HG03469 (cell line): ENCODE data around the gene TBX5.
"Not testable (repeated sequence)": the region's sequence is repeated elsewhere in the genome, so short reads cannot be mapped to it uniquely, and the experiment has no call there.

Experiments
- ATAC-seq: cut with Tn5 transposase; IDR thresholded peaks from one replicate; pipeline ENCODE4 v1.9.1; 2021; ENCODE audit warnings: mild to moderate bottlenecking, moderate library complexity, moderate number of reproducible peaks; ENCODE audit not compliant: unreplicated experiment

The TBX5 gene

DNA sequence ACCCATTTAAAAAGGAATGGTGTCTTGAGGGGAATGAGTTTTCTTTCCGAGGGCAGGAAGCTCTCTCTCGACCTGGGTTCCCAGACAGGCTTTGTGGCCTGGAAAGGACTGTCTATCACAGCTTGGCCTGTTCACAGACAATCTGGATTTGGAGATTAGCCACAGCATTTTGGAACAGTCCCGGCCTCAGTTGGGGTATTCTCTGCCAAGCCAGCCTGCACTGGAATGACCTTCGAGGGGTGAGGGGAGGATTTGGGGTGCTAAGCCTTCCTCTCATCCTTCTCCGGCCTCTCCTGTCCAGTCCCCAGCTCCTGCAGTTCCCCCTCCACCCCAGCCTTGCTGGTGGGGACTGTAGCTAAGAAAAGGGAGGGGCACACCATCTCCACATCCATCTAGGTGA, 13.0 kb downstream of the TBX5 start:
- no peak for ATAC-seq

DNA sequence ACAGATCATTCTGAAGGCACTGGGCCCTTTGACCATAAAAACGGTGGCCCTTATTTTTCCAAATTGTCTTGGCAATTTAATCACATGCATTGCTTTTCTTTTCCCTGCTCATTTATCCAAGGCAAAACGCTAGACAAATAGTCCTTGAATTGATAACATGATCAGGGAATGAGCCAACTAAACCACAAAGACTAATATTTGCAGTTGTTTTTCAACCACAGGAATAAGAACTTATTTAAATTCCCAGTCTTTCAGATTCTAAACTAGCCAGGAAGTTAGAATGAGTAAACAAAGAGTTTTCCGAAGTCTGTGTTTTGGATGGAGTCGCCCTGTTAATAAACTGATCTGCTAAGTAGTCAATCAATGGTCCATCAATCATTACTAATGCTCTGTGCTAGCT, 14.9 kb downstream of the TBX5 start:
- no peak for ATAC-seq

- ATAC-seq = no peak
Measured at GRCh38 chr12:114384739-114385138, 21.2 kb downstream of the TBX5 start.

DNA sequence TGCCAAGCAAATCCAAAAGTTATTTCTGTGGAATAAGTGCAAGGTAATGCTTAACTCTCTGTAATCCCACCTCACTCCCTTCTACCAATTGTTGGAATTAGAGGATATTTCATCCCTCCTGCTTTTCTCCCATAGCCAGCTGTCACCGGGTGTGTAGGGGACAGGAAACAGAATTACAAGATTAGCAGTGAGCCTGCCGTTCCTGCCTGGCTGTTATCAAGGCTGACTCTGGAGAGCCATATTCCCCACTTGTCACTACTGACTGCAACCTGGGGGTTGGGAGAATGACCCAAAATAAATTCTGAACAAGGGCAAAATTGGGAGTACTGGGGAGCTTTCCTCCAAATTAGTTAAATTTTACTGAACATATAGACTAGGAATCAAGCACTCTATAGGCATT, 24.8 kb downstream of the TBX5 start:
- ATAC-seq = no peak

GRCh38 chr12:114371733-114372132, 34.2 kb downstream of the TBX5 start:
- no peak for ATAC-seq

DNA sequence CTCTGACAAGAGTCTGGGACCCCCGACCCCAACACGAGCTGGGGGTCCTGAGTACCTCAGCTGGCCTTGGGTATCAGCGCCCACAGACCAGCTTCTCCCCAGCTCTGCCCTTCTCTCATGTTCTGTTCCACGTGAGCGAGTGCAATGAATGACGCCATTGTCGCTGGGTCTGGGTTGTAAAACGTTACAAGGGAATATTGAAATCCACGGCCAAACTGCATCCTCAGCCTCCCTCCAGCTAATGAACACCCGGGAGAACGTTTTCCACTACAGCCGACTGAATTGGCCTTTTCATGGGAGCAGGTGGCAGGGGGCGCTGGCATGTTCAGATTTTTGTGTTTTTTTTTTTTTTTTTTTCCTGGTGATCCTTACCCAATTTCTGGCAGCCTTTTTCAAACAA, 34.7 kb downstream of the TBX5 start:
- no peak for ATAC-seq

GRCh38 chr12:114368685-114369452, 37.1 kb downstream of the TBX5 start:
- no peak for ATAC-seq

DNA sequence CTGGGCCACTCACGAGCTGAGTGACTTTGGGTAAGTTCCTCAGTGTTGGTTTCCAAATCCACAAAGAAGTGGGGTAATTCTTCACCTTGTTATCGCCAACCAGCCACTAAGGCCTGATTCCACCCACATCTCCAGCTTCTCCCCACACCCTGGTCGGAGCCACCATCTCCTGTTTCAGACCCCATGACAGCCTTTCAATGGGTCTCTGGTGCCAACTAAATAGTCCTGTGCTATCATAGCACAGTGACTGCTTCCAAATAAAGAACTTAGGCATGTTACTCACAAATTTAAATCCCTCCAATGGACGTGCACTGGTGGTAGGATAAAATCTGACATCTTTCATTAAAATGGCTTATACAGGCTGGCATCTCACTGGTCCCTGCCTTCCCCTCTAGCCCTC, 44.0 kb downstream of the TBX5 start:
- no peak for ATAC-seq

DNA sequence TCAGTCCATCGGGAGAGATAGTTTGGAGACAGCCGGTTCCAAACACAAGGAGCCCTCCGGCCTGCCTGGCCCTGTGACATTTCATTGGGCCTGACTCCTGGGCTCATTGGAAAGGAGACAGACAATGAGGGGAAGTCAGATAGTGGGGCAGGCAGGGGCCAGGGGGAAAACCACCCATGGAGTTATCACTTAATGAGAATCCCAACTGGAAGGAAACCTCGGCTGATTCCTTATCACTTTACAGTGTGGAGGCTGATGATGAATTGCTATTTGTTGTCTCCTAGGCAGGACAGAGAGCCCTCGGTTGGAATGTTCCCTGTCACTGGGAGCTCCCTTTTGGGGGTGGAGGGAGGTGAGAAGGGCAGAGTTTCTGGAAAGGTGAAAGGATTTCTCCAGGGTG, 44.4 kb downstream of the TBX5 start:
- ATAC-seq = no peak

- ATAC-seq = no peak
Measured at GRCh38 chr12:114360485-114360884, 45.5 kb downstream of the TBX5 start.

- no peak for ATAC-seq
Measured at GRCh38 chr12:114355389-114356088, 50.4 kb downstream of the TBX5 start.

DNA sequence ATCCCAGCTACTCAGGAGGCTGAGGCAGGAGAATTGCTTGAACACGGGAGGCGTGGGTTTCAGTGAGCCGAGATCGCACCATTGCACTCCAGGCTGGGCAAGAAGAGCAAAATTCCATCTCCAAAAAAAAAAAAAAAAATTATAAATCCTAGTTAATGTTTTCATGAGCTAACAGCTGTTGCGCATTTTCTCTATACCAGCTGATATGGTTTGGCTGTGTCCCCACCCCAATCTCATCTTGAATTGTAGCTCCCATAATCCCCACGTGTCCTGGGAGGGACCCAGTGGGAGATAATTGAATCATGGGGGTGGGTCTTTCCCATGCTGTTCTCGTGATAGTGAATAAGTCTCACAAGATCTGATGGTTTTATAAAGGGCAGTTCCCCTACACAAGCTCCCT, 56.7 kb downstream of the TBX5 start:
- ATAC-seq = not testable (repeated sequence)

GRCh38 chr12:114347861-114348260, 58.1 kb downstream of the TBX5 start:
- no peak for ATAC-seq

- no peak for ATAC-seq
Measured at GRCh38 chr12:114344831-114345230, 61.1 kb downstream of the TBX5 start.

DNA sequence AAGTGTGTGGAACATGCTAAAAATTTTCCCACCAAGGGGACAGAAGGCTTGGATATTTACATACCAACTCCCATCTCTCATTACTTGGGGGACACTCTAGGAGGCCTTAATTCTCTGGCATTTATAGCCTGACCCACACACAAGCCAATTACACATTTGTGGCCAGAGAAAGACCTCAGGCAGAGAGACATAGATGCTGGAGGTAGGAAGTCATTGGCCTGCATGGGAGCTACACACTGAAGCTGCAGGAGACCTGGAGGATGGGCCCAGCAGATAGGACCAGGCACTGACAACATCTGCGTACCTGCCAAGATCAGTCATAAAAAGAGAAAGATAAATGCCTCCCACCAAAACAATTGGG, 61.7 kb downstream of the TBX5 start:
- no peak for ATAC-seq

- no peak for ATAC-seq
Measured at GRCh38 chr12:114343585-114344302, 62.2 kb downstream of the TBX5 start.

DNA sequence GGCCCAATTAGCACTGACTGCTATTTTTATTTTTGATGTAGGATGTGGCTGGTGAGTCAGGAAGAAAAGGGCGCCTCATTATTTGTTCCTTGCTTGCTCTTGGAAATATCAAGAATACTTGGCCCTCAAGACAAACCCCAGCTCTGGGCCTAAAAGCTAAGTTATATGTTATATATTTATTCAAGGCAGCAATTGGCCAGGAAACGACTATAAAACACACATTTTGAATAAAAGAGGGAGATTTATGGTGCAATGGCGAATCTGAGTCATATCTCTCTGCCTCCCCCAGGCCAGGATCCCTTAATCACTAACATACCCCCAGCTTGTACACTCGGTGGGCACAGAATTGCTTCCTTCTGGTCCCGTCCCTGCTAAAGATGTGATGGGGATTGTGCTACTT, 63.3 kb downstream of the TBX5 start:
- ATAC-seq = no peak

DNA sequence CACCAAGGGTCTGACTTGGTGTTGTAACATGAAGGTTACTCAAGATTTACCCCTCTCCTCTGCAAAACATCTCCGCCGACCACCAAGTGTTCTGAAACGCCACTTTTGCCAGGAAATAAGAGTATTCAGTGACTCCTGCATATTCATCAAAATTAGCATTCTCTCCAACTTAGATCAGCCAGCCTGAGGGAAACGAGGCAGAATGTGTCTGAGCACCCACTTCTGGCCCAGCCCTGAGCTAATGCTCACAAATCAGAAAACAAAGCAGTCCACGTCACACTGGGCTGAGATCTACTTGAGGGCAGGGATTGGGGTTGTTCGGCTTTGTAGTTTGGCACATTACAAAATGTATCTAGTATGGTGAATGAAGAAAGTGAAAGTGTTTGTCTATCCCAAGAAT, 64.3 kb downstream of the TBX5 start:
- no peak for ATAC-seq

DNA sequence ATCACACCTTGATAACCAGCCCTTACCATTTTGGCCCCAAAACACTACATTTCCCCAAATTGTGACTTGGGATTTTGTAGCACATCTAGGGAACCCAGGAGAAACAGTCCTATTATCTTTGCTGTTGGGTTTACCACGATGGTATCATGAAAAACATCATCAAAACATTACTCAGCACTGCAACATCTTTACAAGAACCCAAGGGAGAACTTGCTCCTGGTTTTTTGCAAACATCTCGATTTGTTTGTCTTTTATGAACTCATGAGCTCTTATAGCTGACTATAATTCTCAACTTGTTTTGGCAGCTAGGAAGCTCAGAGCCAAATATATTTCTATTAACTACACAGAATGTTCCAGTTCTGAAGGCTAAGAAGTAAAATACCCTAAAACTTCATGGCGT, 65.7 kb downstream of the TBX5 start:
- no peak for ATAC-seq

- no peak for ATAC-seq
Measured at GRCh38 chr12:114339626-114340025, 66.3 kb downstream of the TBX5 start.

DNA sequence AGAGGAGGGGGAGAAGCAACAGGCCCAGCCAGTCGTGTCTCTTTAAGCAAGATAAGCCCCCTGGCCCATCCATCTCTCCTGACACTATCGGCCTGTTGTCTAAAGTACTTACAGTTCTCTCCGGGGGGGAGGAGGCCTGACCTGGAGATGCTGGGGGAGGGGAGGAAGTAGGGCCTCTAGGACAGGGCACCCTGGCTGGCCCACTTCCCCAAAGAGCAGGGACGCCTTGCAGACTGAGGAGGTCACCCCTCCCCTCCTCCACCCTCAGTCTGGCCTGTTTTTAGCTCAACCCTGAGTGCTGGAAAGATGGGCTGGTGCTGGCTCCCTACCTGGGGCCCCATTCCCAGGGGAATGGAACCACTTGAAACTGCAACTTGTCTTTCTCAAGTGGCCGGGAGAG, 70.3 kb downstream of the TBX5 start:
- no peak for ATAC-seq

DNA sequence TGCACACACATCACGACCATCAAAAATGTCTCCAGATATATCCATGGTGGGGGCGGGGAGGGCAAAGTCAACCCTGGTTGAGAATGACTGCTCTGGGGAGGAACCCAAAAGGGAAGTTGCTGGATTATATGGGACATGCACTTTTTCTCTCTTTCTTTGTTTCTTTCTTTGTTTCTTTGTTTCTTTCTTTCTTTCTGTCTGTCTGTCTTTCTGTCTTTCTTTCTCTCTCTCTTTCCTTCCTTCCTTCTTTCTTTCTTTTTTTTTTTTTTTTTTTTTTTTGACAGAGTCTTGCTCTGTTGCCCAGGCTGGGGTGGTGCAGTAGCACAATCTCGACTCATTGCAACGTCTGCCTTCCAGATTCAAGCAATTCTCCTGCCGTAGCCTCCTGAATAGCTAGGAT, 71.5 kb downstream of the TBX5 start:
- no peak for ATAC-seq
